ENCODE measurements around the gene HHIPL1.

Gene HHIPL1

GRCh38 chr14:99611646-99612045 is 33.3 kb upstream of the HHIPL1 start:
- no peak for DNase-seq (ENCODE audit: low read depth in 2 of 2)

DNA sequence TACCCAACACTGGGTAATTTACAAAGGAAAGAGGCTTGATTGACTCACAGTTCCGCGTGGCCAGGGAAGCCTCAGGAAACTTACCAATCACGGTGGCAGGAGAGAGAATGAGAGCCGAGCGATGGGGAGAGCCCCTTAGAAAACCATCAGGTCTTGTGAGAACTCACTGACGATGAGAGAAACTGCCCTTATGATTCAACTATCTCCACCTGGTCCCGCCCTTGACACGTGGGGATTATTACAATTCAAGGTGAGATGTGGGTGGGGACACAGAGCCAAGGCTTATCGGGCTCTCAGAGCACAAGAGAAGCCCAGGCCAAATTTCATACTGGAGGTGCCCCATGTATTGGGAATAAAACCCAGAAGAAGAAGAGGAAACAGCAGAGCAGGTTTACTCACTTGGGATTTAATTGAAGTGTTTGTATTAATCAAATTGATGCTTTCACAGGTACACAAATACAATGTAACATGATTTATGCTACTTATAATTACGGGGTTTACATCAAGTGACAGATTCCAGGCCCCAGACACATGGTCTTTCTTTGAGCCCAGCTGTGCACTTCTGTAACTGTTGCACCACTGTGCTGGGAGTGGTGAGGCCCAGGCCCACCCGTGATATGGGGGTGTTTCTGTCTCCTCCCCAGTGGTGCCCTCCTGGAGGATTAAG is 32.7 kb upstream of the HHIPL1 start:
- no peak for DNase-seq (ENCODE audit: low read depth in 2 of 2)

GRCh38 chr14:99612738-99613330 is 32.1 kb upstream of the HHIPL1 start:
- no peak for DNase-seq (ENCODE audit: low read depth in 2 of 2)

GRCh38 chr14:99615497-99616157 is 29.3 kb upstream of the HHIPL1 start:
- no peak for DNase-seq (ENCODE audit: low read depth in 2 of 2)

DNA sequence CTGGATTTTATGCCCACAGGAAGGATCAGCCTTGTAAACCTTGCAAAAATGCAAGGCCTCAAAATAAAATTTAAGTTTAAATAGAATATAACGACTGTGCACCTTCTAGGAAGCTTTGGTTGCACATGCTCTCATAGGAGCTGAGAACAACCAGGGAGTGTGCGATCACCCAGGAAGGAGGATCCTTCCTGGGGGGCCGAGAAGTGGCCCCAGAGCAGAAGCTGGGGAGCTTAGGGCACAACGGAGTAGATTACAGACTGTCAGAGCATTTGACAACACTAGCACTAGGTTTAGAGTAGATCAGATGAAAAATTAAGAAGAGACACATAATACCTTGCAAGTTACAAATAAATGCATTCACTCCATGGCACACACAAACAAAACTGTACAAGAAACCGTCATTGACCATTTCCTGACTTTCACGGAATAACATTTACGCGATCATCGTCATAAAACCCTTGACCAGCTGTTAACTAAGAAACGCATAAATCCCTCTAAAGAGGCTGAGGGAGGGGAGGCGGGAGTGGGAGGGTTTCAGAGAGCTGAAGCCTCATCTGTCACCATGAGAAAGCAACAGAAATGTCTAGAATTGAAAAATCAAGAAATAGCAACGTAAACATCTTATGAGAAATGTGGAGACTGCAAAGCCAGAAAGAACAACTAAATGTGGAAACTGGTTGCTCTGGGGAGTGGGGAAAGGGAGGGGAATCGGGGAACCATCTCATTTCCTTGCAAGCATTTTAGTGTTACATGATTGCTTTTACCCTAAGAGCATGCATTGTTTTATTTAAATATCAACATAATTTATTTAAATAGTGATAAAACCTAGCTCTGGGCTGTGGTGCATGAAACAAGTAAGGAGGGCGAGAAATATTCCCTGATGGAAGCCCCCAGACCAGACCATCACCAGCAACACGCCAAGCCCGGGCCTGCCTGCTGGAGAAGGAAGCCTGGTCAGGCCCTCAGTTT is 27.8 kb upstream of the HHIPL1 start:
- DNase-seq (ENCODE audit: low read depth in 2 of 2): no peak

GRCh38 chr14:99619835-99620834 is 24.8 kb upstream of the HHIPL1 start:
- no peak for DNase-seq (ENCODE audit: low read depth in 2 of 2)

GRCh38 chr14:99621948-99622347 is 23.0 kb upstream of the HHIPL1 start:
- DNase-seq (ENCODE audit: low read depth in 2 of 2): no peak

DNA sequence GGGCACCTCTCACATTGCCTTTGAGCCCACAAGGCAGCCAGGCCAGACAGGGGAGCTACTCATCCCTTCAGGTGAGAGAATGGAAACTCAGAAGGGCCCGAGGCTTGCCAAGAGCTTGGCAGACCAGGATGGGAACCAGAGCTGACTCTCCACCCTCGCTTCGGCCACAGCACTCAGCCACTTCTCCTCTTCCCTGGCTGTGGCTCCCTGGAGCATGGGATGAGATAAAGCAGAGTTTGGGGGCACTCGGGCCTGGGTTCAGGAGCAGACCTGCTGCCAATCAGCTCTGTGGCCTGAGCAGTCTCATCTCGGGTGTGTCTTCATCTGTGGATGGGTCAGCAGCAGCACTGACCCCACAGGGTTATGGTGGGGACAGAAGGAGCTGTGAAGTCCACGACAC is 20.9 kb upstream of the HHIPL1 start:
- no peak for DNase-seq (ENCODE audit: low read depth in 2 of 2)

DNA sequence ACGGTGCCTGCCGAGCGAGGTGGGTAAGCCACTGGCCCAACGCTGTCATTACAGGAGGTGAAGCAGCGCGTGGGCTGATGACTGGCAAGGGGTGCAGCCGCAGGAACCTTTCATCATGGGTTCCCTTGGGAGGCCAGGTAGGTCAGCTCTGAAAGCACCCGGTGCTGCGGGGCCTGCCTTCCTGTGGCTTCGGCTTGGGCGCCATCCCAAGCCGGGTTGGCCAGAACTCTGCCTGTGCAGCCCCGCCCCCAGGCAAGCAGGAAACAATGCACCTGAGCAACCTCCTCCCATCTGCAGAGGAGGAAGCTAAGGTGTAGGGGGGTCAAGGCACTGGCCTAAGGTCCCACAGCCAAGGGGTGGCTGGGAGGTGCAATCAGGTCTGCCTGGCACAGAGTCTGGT is 20.0 kb upstream of the HHIPL1 start:
- DNase-seq (ENCODE audit: low read depth in 2 of 2): no peak

DNA sequence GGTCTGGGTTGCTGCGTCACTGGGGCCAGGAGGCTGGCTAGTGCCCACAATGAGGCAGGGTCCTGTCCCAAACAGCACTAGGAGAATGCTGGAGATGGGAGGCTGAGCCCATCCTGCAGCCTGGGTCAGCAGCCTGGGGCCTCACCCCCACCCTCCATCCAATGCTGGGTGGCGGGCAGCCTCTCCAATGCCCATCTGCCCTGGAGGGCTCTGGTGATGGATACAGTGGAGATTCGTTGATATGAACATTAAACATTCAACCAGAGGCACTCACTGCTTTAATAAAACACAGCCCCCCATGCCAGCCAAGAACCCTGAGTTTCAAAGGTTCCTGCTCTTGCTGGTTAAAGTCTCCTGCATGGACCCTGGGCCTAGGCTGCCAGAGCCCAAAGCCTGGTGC is 19.5 kb upstream of the HHIPL1 start:
- no peak for DNase-seq (ENCODE audit: low read depth in 2 of 2)

- DNase-seq (ENCODE audit: low read depth in 2 of 2): no peak
Measured at GRCh38 chr14:99626041-99626648, 18.8 kb upstream of the HHIPL1 start.

DNA sequence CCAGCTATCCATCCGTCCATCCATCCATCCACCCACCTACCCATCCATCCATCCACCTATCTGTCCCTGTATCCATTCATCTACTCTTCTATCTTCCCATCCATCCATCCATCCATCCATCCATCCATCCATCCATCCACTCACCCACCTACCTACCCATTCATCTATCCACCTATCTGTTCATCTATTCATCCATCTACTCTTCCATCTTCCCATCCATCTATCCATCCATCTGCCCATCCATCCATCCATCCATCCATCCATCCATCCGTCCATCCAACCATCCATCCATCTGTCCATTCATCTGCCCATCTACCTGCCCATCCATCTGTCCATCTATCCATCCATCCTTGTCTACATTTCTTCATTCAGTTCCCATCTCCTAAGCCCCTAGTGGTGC is 17.8 kb upstream of the HHIPL1 start:
- no peak for DNase-seq (ENCODE audit: low read depth in 2 of 2)

- DNase-seq (ENCODE audit: low read depth in 2 of 2): no peak
Measured at GRCh38 chr14:99627510-99628381, 17.2 kb upstream of the HHIPL1 start.

GRCh38 chr14:99628887-99629618 is 15.9 kb upstream of the HHIPL1 start:
- peak; percentile 29 to 41 for DNase-seq (ENCODE audit: low read depth in 2 of 2)

DNA sequence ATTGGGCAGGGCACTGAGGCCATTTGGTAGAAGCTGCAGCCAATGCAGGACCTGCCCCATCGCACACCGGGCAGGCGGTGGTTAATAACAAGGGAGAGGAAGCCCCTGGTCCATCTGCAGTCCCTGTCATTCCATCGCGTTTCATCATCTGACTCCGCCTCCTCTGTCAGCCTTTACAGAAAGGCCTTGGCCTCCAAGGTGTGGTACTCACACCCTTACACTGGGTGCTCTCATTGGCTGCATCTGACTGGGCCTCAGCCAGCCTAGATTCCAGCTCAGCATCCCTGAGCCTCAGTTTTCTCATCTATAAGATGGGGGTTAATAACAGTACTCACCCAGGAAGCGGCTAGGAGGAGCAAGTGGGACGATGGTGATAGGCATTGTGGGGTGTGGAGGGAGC is 14.7 kb upstream of the HHIPL1 start:
- no peak for DNase-seq (ENCODE audit: low read depth in 2 of 2)

GRCh38 chr14:99632410-99633035 is 12.4 kb upstream of the HHIPL1 start:
- no peak for DNase-seq (ENCODE audit: low read depth in 2 of 2)

GRCh38 chr14:99633141-99633540 is 11.8 kb upstream of the HHIPL1 start:
- DNase-seq (ENCODE audit: low read depth in 2 of 2): no peak

- DNase-seq (ENCODE audit: low read depth in 2 of 2): no peak
Measured at GRCh38 chr14:99633918-99634317, 11.0 kb upstream of the HHIPL1 start.

Data from stimulated activated CD4-positive, alpha-beta T cell treated with anti-CD3 and anti-CD28 coated beads, Interleukin-1b, Interleukin-23, amount 100 ng/mL, for 1 hour (primary cell).